Retinal pigment epithelial cell (primary cell): ENCODE measurements around the gene FGFBP1.

Experiments used
- DNase-seq: peaks from one replicate; pipeline ENCODE4 v3.0.0-alpha.2; 2010; ENCODE audit warnings: low read depth
- H3K4me3 ChIP-seq: 2 replicates; pipeline ENCODE4 v1.5.1; 2011; ENCODE audit warnings: mild to moderate bottlenecking, low read length, control low read depth, moderate library complexity
- CTCF ChIP-seq: conservative IDR thresholded peaks from 2 replicates; pipeline ENCODE4 v1.5.1; 2011; ENCODE audit warnings: low read depth, low read length, control low read depth, inconsistent platforms

The FGFBP1 gene

GRCh38 chr4:15938640-15939039, at the start of gene FGFBP1:
Gene FGFBP1, minus strand, starts transcription at chr4:15938740. Its CDS starts 2,108 bp downstream, at chr4:15936632.
- no peak within 1 kb of the TSS for H3K4me3 ChIP-seq
- DNase-seq: no peak
- no peak for TF ChIP-seq CTCF

- no peak overlapping the region for H3K4me3 ChIP-seq
- TF ChIP-seq CTCF: no peak
- no peak for DNase-seq
These were observed 49.7 kb upstream of the FGFBP1 start for GRCh38 chr4:15988222-15988621.

- TF ChIP-seq CTCF: no peak
- no peak overlapping the region for H3K4me3 ChIP-seq
These were observed 48.4 kb upstream of the FGFBP1 start for GRCh38 chr4:15986907-15987306.

GRCh38 chr4:15983610-15984009, 45.1 kb upstream of the FGFBP1 start:
- H3K4me3 ChIP-seq: no peak overlapping the region
- no peak for TF ChIP-seq CTCF
- DNase-seq: no peak

More at GRCh38 chr4:15986907-15987306, 48.4 kb upstream of the FGFBP1 start:
- no peak for DNase-seq

- TF ChIP-seq CTCF: no peak
- H3K4me3 ChIP-seq: no peak overlapping the region
- DNase-seq: peak; percentile 26
These were observed 44.4 kb upstream of the FGFBP1 start for GRCh38 chr4:15982842-15983524.

GRCh38 chr4:15976456-15977447, 38.2 kb upstream of the FGFBP1 start:
- TF ChIP-seq CTCF: peak; percentile 6
- H3K4me3 ChIP-seq: no peak overlapping the region
- DNase-seq: no peak
